GM23338 (cell line): ENCODE data around the gene FBXO31. TPM values are rescaled to one million over a fixed set of nuclear protein-coding genes. Genes with fewer than 3 reads are reported as not detected.

Source experiments
- ATAC-seq: fragments of 200-7000 bp; cut with Tn5 transposase; 3 replicates; pipeline ENCODE4 v1.9.1; 2020
- DNase-seq: peaks from one replicate; pipeline ENCODE4 v3.0.0-alpha.2; 2015; ENCODE audit warnings: low spot score
- H2AFZ ChIP-seq: fragments of 200-600 bp; sonication (generic); 2 replicates; pipeline ENCODE4 v1.8.0; 2016; ENCODE audit warnings: antibody characterized with exemption, mild to moderate bottlenecking, moderate library complexity
- H3F3A ChIP-seq: fragments of 200-600 bp; sonication (generic); replicated peaks from 2 replicates; pipeline ENCODE4 v1.8.0; 2017; ENCODE audit warnings: antibody characterized with exemption, mixed run types, low read depth
- H3K27ac ChIP-seq: fragments of 200-600 bp; sonication (generic); 2 replicates; pipeline ENCODE4 v1.6.1; 2016; ENCODE audit warnings: low read depth
- H3K27me3 ChIP-seq: fragments of 200-600 bp; sonication (generic); 2 replicates; pipeline ENCODE4 v1.8.0; 2016; ENCODE audit warnings: mild to moderate bottlenecking, mixed run types, moderate library complexity; ENCODE audit not compliant: insufficient read depth
- H3K36me3 ChIP-seq: fragments of 200-600 bp; sonication (generic); 2 replicates; pipeline ENCODE4 v1.8.0; 2016; ENCODE audit warnings: mild to moderate bottlenecking; ENCODE audit not compliant: insufficient read depth
- H3K4me1 ChIP-seq: fragments of 200-600 bp; sonication (generic); 2 replicates; pipeline ENCODE4 v1.8.0; 2016; ENCODE audit warnings: mild to moderate bottlenecking, moderate library complexity; ENCODE audit not compliant: insufficient read depth
- H3K4me2 ChIP-seq: fragments of 200-600 bp; sonication (generic); 2 replicates; pipeline ENCODE4 v1.7.1; 2017; ENCODE audit warnings: mixed run types
- H3K4me3 ChIP-seq: fragments of 200-600 bp; sonication (generic); 2 replicates; pipeline ENCODE4 v1.6.1; 2016; ENCODE audit warnings: mixed run types
- H3K79me2 ChIP-seq: fragments of 200-600 bp; sonication (generic); replicated peaks from 2 replicates; pipeline ENCODE4 v1.8.0; 2017; ENCODE audit warnings: mild to moderate bottlenecking; ENCODE audit not compliant: insufficient read depth
- H3K9me2 ChIP-seq: fragments of 200-600 bp; sonication (generic); 2 replicates; pipeline ENCODE4 v1.8.0; 2017; ENCODE audit not compliant: insufficient read depth
- H4K20me1 ChIP-seq: fragments of 200-600 bp; sonication (generic); replicated peaks from 2 replicates; pipeline ENCODE4 v1.8.0; 2017; ENCODE audit warnings: mild to moderate bottlenecking; ENCODE audit not compliant: insufficient read depth
- H3K27ac Mint-ChIP-seq: 2 replicates; pipeline ENCODE4 v1.8.0; 2020; ENCODE audit warnings: inconsistent platforms, mild to moderate bottlenecking, moderate library complexity, mixed read lengths
- H3K27me3 Mint-ChIP-seq: 3 replicates; pipeline ENCODE4 v1.8.0; 2022; ENCODE audit warnings: low read depth, mild to moderate bottlenecking, moderate library complexity, mixed read lengths, inconsistent platforms; ENCODE audit not compliant: insufficient read depth, poor library complexity
- H3K36me3 Mint-ChIP-seq: 3 replicates; pipeline ENCODE4 v1.8.0; 2021; ENCODE audit warnings: low read depth, mild to moderate bottlenecking, inconsistent platforms, moderate library complexity, mixed read lengths
- H3K4me1 Mint-ChIP-seq: 3 replicates; pipeline ENCODE4 v1.8.0; 2020; ENCODE audit warnings: mild to moderate bottlenecking, inconsistent platforms, mixed read lengths
- H3K4me3 Mint-ChIP-seq: 3 replicates; pipeline ENCODE4 v1.8.0; 2021; ENCODE audit warnings: moderate library complexity, mild to moderate bottlenecking, inconsistent platforms, mixed read lengths
- H3K9me3 Mint-ChIP-seq: 3 replicates; pipeline ENCODE4 v1.8.0; 2020; ENCODE audit warnings: moderate library complexity, mild to moderate bottlenecking, inconsistent platforms, mixed read lengths
- CREB1 ChIP-seq: fragments of 250-450 bp; sonication (Bioruptor Pico); IDR thresholded peaks from 2 replicates; pipeline ENCODE4 v1.5.0; 2020; ENCODE audit warnings: low read depth, mild to moderate bottlenecking, moderate library complexity
- EZH2 ChIP-seq: fragments of 200-600 bp; sonication (generic); IDR thresholded peaks from one replicate; pipeline ENCODE4 v1.8.0; 2017; ENCODE audit warnings: antibody characterized with exemption, mild to moderate bottlenecking, low read depth; ENCODE audit not compliant: unreplicated experiment
- EZH2phosphoT487 ChIP-seq: fragments of 200-600 bp; sonication (generic); IDR thresholded peaks from one replicate; pipeline ENCODE4 v1.8.1; 2018; ENCODE audit warnings: antibody characterized with exemption; ENCODE audit not compliant: unreplicated experiment
- NANOG ChIP-seq: IDR thresholded peaks from 2 replicates; pipeline ENCODE4 v1.6.1; 2016; ENCODE audit warnings: antibody characterized with exemption, borderline replicate concordance
- POLR2AphosphoS5 ChIP-seq: IDR thresholded peaks from 2 replicates; pipeline ENCODE4 v1.6.1; 2016; ENCODE audit warnings: antibody characterized with exemption, low read depth
- STAT1 ChIP-seq: IDR thresholded peaks from one replicate; pipeline ENCODE4 v1.6.1; 2016; ENCODE audit warnings: antibody characterized with exemption; ENCODE audit not compliant: unreplicated experiment
- ZNF114 ChIP-seq: fragments of 250-450 bp; sonication (Bioruptor Pico); IDR thresholded peaks from 2 replicates; pipeline ENCODE4 v1.5.0; 2020; ENCODE audit warnings: mild to moderate bottlenecking, moderate library complexity
- ZNF331 ChIP-seq: fragments of 250-450 bp; sonication (Bioruptor Pico); IDR thresholded peaks from 2 replicates; pipeline ENCODE4 v1.5.0; 2020; ENCODE audit warnings: low read depth, mild to moderate bottlenecking, moderate library complexity
- polyA plus RNA-seq: library from polyadenylated mRNA; unstranded; fragments of >200 nt; fragmentation: Nextera tagmentation; extraction: Ambion mirVana; gene quantifications from 2 replicates; pipeline ENCODE4 v1.2.1, GENCODE V29; 2016
- total RNA-seq: library from RNA; depleted of rRNA; stranded (reverse); fragments of >200 nt; shearing (Covaris generic); gene quantifications from 2 replicates; pipeline ENCODE4 v1.2.3, GENCODE V29; 2014
- TF ChIP-seq, protein P1 (sequence below): IDR thresholded peaks from 2 replicates; pipeline ENCODE4 v1.6.1; 2016; ENCODE audit warnings: antibody characterized with exemption
- TF ChIP-seq, protein P2 (sequence below): IDR thresholded peaks from one replicate; pipeline ENCODE4 v1.6.1; 2018; ENCODE audit warnings: antibody characterized with exemption; ENCODE audit not compliant: unreplicated experiment

Gene FBXO31
- total and polyA plus RNA-seq, 2 experiments from 2014 or later, result 7.0 to 23.8 TPM

DNA sequence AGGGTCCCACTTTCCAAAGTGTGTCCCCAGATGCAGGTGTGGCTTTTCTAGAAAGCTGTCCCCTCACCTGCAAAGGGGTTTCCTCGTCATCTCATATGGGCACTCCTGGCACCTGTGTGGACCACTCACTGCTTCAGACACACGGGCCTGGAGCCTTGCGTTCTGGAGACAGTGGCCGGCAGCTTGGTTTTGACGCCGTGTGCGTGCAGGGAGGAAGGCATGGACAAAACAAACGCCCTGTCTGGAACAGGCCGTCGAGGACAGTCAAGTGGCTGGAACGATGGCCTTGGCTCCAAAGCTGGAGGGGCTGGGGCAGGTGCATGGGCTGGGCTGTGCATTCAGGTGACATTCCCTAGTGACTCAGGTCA, 53.3 kb downstream of the FBXO31 start:
- no peaks in the 10 kb centered on the region for H3K9me2 ChIP-seq
- no peaks in the 10 kb centered on the region for H4K20me1 ChIP-seq
- ATAC-seq (no peak), DNase-seq (no peak)
- no peaks in the 10 kb centered on the region for H3K36me3 ChIP-seq
- no peaks in the 10 kb centered on the region for H3K4me1 ChIP-seq
- H3K4me2 ChIP-seq, result no peak overlapping the region
- no peak overlapping the region for H3K4me3 ChIP-seq
- no peaks in the 10 kb centered on the region; the same call in 2 of the 3 replicates for H3K9me3 Mint-ChIP-seq
- H3F3A ChIP-seq, result no peaks in the 10 kb centered on the region
- H3K36me3 Mint-ChIP-seq, result peaks cover 4% of the 10 kb centered on the region; the same call in 1 of the 3 replicates
- no peak overlapping the region for H3K27ac ChIP-seq
- H2AFZ ChIP-seq, result no peak overlapping the region
- TF ChIP-seq, protein P1, sequence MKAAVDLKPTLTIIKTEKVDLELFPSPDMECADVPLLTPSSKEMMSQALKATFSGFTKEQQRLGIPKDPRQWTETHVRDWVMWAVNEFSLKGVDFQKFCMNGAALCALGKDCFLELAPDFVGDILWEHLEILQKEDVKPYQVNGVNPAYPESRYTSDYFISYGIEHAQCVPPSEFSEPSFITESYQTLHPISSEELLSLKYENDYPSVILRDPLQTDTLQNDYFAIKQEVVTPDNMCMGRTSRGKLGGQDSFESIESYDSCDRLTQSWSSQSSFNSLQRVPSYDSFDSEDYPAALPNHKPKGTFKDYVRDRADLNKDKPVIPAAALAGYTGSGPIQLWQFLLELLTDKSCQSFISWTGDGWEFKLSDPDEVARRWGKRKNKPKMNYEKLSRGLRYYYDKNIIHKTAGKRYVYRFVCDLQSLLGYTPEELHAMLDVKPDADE, result no peak
- TF ChIP-seq NANOG (no peak), EZH2phosphoT487 (no peak)
- TF ChIP-seq, protein P2, sequence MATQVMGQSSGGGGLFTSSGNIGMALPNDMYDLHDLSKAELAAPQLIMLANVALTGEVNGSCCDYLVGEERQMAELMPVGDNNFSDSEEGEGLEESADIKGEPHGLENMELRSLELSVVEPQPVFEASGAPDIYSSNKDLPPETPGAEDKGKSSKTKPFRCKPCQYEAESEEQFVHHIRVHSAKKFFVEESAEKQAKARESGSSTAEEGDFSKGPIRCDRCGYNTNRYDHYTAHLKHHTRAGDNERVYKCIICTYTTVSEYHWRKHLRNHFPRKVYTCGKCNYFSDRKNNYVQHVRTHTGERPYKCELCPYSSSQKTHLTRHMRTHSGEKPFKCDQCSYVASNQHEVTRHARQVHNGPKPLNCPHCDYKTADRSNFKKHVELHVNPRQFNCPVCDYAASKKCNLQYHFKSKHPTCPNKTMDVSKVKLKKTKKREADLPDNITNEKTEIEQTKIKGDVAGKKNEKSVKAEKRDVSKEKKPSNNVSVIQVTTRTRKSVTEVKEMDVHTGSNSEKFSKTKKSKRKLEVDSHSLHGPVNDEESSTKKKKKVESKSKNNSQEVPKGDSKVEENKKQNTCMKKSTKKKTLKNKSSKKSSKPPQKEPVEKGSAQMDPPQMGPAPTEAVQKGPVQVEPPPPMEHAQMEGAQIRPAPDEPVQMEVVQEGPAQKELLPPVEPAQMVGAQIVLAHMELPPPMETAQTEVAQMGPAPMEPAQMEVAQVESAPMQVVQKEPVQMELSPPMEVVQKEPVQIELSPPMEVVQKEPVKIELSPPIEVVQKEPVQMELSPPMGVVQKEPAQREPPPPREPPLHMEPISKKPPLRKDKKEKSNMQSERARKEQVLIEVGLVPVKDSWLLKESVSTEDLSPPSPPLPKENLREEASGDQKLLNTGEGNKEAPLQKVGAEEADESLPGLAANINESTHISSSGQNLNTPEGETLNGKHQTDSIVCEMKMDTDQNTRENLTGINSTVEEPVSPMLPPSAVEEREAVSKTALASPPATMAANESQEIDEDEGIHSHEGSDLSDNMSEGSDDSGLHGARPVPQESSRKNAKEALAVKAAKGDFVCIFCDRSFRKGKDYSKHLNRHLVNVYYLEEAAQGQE, result no peak
- H3K27me3 ChIP-seq, result no peaks in the 10 kb centered on the region
- H3K27ac Mint-ChIP-seq, result no peak overlapping the region
- H3K4me1 Mint-ChIP-seq, result peaks cover 4% of the 10 kb centered on the region
- no peak overlapping the region for H3K4me3 Mint-ChIP-seq
- H3K27me3 Mint-ChIP-seq, result peaks cover 11% of the 10 kb centered on the region
- no peaks in the 10 kb centered on the region for H3K79me2 ChIP-seq

DNA sequence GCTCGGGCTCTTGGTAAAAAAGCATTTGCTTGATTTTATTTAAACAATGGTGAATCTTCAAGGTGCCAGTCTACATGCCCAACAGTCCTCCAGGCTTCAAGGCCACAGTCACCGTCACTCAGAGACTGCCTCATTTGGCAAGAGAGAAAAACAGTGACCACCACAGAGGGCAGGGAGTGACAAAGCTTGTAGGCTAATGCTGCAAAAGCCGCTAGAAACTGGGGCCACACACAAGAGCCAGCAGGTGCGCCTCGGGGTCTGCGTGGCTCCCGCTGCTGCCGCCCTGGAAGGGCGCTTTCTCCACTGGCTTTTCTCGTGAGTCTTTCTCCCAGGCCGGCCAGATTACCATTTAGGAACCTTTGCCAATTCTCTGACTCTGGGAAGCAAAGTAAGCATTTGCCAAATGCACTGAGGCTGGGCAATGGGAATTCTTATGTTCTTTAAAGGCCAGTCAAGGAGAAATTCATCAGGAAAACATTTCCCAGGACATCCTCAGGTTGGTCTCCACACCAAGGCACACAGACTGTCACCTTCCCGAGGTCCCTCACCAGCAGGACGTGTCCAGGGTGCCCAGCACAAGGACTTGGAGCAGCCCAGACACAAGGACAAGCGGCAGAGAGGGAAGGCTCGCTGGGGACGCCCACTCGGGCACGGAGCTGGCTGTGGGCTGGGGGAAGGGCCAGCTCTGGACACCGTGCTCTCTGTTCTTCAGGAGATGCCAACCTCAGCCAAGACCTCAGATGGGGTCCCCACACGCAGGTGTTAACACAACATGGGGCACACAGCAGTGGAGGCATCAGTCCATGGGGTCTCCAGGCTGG, 53.9 kb downstream of the FBXO31 start:
- Histone ChIP-seq H3K27ac (no peak overlapping the region), H3K9me2 (no peaks in the 10 kb centered on the region), H3K4me2 (no peak overlapping the region), H3F3A (no peaks in the 10 kb centered on the region), H3K36me3 (no peaks in the 10 kb centered on the region), H3K27me3 (no peaks in the 10 kb centered on the region), H3K4me1 (no peaks in the 10 kb centered on the region; the same call in 1 of the 2 replicates), H4K20me1 (no peaks in the 10 kb centered on the region), H3K79me2 (no peaks in the 10 kb centered on the region), H3K4me3 (no peak overlapping the region), H2AFZ (no peak overlapping the region)
- peaks cover 4% of the 10 kb centered on the region for H3K4me1 Mint-ChIP-seq
- H3K27me3 Mint-ChIP-seq, result peaks cover 11% of the 10 kb centered on the region
- ATAC-seq (no peak), DNase-seq (no peak)
- H3K9me3 Mint-ChIP-seq, result no peaks in the 10 kb centered on the region; the same call in 2 of the 3 replicates
- peaks cover 4% of the 10 kb centered on the region; the same call in 1 of the 3 replicates for H3K36me3 Mint-ChIP-seq
- H3K27ac Mint-ChIP-seq, result no peak overlapping the region
- H3K4me3 Mint-ChIP-seq, result no peak overlapping the region
- TF ChIP-seq EZH2phosphoT487 (no peak), STAT1 (no peak), EZH2 (no peak), ZNF331 (CRISPR knock-in tag) (no peak), CREB1 (no peak), ZNF114 (CRISPR knock-in tag) (no peak), NANOG (no peak), POLR2AphosphoS5 (no peak)
- TF ChIP-seq, protein P2, result no peak
